ENCODE measurements around the gene CA5B. TPM values are rescaled to one million over a fixed set of nuclear protein-coding genes. Genes with fewer than 3 reads are reported as not detected.

The CA5B gene
- total RNA-seq, 2 donors from 2014 or later, result 14.0 to 31.7 TPM

GRCh38 chrX:15737190-15737958 lies 696 bp upstream of the CA5B start:
- no peak for TF ChIP-seq CTCF (conservative IDR thresholded peaks at IDR 0.05)
- H3K4me1 ChIP-seq (ENCODE audit: control insufficient read depth, insufficient read depth, low read length), result no peaks in the 10 kb centered on the region
- no peaks in the 10 kb centered on the region for H3K36me3 ChIP-seq (ENCODE audit: control insufficient read depth, insufficient read depth, low read length)
- DNase-seq, result no peak
- H3K27ac Mint-ChIP-seq, result peak overlapping the region; percentile 53
- no peaks in the 10 kb centered on the region for H3K27me3 Mint-ChIP-seq (ENCODE audit: insufficient read depth)
- H3K27me3 ChIP-seq (ENCODE audit: control insufficient read depth, insufficient read depth, low read length, poor library complexity, severe bottlenecking), result no peaks in the 10 kb centered on the region
- no peak overlapping the region for H3K9ac ChIP-seq (ENCODE audit: extremely low read depth, low read length, poor library complexity, severe bottlenecking)
- H3K9me3 Mint-ChIP-seq, result no peaks in the 10 kb centered on the region
- no peaks in the 10 kb centered on the region for H3K9me3 ChIP-seq (ENCODE audit: control insufficient read depth, low read length)
- peaks cover 7% of the 10 kb centered on the region for H3K36me3 Mint-ChIP-seq (ENCODE audit: low read depth)
- peak overlapping the region; percentile 47 for H3K4me3 ChIP-seq (ENCODE audit: low read length)
- H3K27ac ChIP-seq (ENCODE audit: low read depth, low read length), result no peak overlapping the region
- peak overlapping the region; percentile 91 for H3K4me3 Mint-ChIP-seq
- 29 to 76% methylated on average over 2 to 14 of the region's 14 CpGs for WGBS, 2 experiments (ENCODE audit: insufficient coverage in 1 of 2, insufficient read length in 1 of 2)
- peaks cover 31% of the 10 kb centered on the region for H3K4me1 Mint-ChIP-seq

- peaks cover 21% of the 10 kb centered on the region for H3K36me3 Mint-ChIP-seq (ENCODE audit: low read depth)
- TF ChIP-seq CTCF (conservative IDR thresholded peaks at IDR 0.05), result no peak
- Histone ChIP-seq H3K4me1 (ENCODE audit: control insufficient read depth, insufficient read depth, low read length) (no peaks in the 10 kb centered on the region), H3K27ac (ENCODE audit: low read depth, low read length) (no peak overlapping the region), H3K4me3 (ENCODE audit: low read length) (peak overlapping the region; percentile 84), H3K27me3 (ENCODE audit: control insufficient read depth, insufficient read depth, low read length, poor library complexity, severe bottlenecking) (no peaks in the 10 kb centered on the region), H3K9me3 (ENCODE audit: control insufficient read depth, low read length) (no peaks in the 10 kb centered on the region), H3K36me3 (ENCODE audit: control insufficient read depth, insufficient read depth, low read length) (peaks cover 4% of the 10 kb centered on the region), H3K9ac (ENCODE audit: extremely low read depth, low read length, poor library complexity, severe bottlenecking) (no peak overlapping the region)
- peaks cover 37% of the 10 kb centered on the region for H3K4me1 Mint-ChIP-seq
- peak overlapping the region; percentile 91 for H3K4me3 Mint-ChIP-seq
- WGBS, 2 experiments (ENCODE audit: insufficient coverage in 1 of 2, insufficient read length in 1 of 2), result 92 to 100% methylated on average over 2 to 3 of the region's 3 CpGs
- no peak overlapping the region for H3K27ac Mint-ChIP-seq
- H3K9me3 Mint-ChIP-seq, result no peaks in the 10 kb centered on the region
- DNase-seq, result no peak
- no peaks in the 10 kb centered on the region for H3K27me3 Mint-ChIP-seq (ENCODE audit: insufficient read depth)
Observed at GRCh38 chrX:15739886-15740285, 1.8 kb downstream of the CA5B start.

GRCh38 chrX:15744181-15744867 lies 6.3 kb downstream of the CA5B start:
- Histone ChIP-seq H3K4me1 (ENCODE audit: control insufficient read depth, insufficient read depth, low read length) (no peaks in the 10 kb centered on the region), H3K27ac (ENCODE audit: low read depth, low read length) (no peak overlapping the region), H3K9me3 (ENCODE audit: control insufficient read depth, low read length) (no peaks in the 10 kb centered on the region), H3K9ac (ENCODE audit: extremely low read depth, low read length, poor library complexity, severe bottlenecking) (no peak overlapping the region), H3K27me3 (ENCODE audit: control insufficient read depth, insufficient read depth, low read length, poor library complexity, severe bottlenecking) (no peaks in the 10 kb centered on the region), H3K4me3 (ENCODE audit: low read length) (no peak overlapping the region), H3K36me3 (ENCODE audit: control insufficient read depth, insufficient read depth, low read length) (peaks cover 4% of the 10 kb centered on the region)
- H3K9me3 Mint-ChIP-seq, result no peaks in the 10 kb centered on the region
- no peak for DNase-seq
- H3K4me1 Mint-ChIP-seq, result peaks cover 60% of the 10 kb centered on the region
- H3K4me3 Mint-ChIP-seq, result no peak overlapping the region
- H3K27ac Mint-ChIP-seq, result no peak overlapping the region
- WGBS, 2 experiments (ENCODE audit: insufficient coverage in 1 of 2, insufficient read length in 1 of 2), result 83 to 94% methylated on average over 1 to 9 of the region's 9 CpGs
- no peak for TF ChIP-seq CTCF (conservative IDR thresholded peaks at IDR 0.05)
- H3K27me3 Mint-ChIP-seq (ENCODE audit: insufficient read depth), result no peaks in the 10 kb centered on the region
- peaks cover 21% of the 10 kb centered on the region for H3K36me3 Mint-ChIP-seq (ENCODE audit: low read depth)
